ENCODE data around the gene BORCS6. TPM values are rescaled to one million over a fixed set of nuclear protein-coding genes. Genes with fewer than 3 reads are reported as not detected.

The BORCS6 gene
- total and polyA plus RNA-seq, 2 of the 13 experiments (the other 11 are each of a cell fraction or from before 2014, with no cell fraction given) = 2.0 to 5.1 TPM

- TF ChIP-seq ZNF816 (CRISPR knock-in tag; IDR thresholded peaks at IDR 0.05; ENCODE audit: borderline replicate concordance) (peak; percentile 88; the same call in 1 of the 2 replicates), ZSCAN25 (CRISPR knock-in tag; IDR thresholded peaks at IDR 0.05) (no peak), SALL2 (CRISPR knock-in tag; IDR thresholded peaks at IDR 0.05) (no peak; the same call in 1 of the 2 replicates), DRAP1 (CRISPR knock-in tag; IDR thresholded peaks at IDR 0.05) (0 out of 2 replicates have a peak, but pooled peaks have one; percentile 48), ZSCAN9 (CRISPR knock-in tag; IDR thresholded peaks at IDR 0.05; ENCODE audit: borderline replicate concordance) (0 out of 2 replicates have a peak, but pooled peaks have one; percentile 38), SPEN (CRISPR knock-in tag; IDR thresholded peaks at IDR 0.05; ENCODE audit: low read depth) (0 out of 2 replicates have a peak, but pooled peaks have one; percentile 27), SMYD3 (CRISPR knock-in tag; IDR thresholded peaks at IDR 0.05) (peak; percentile 72), TEF (CRISPR knock-in tag; IDR thresholded peaks at IDR 0.05) (no peak), PRDM4 (CRISPR knock-in tag; IDR thresholded peaks at IDR 0.05; ENCODE audit: borderline replicate concordance) (0 out of 2 replicates have a peak, but pooled peaks have one; percentile 53), HNF4G (IDR thresholded peaks at IDR 0.05; ENCODE audit: borderline replicate concordance, low read depth, low read length) (0 out of 2 replicates have a peak, but pooled peaks have one; percentile 51), HNF4G (CRISPR knock-in tag; IDR thresholded peaks at IDR 0.05; ENCODE audit: borderline replicate concordance, low read depth) (no peak), PRDM10 (CRISPR knock-in tag; IDR thresholded peaks at IDR 0.05; ENCODE audit: low read depth) (peak; percentile 41; the same call in 1 of the 2 replicates), RAD51 (IDR thresholded peaks at IDR 0.05; ENCODE audit: borderline replicate concordance) (no peak), RBM22 (optimal IDR thresholded peaks at IDR 0.05; ENCODE audit: low read length) (peak; percentile 98), ZBTB39 (CRISPR knock-in tag; IDR thresholded peaks at IDR 0.05) (peak; percentile 72; the same call in 1 of the 2 replicates), ETS1 (CRISPR knock-in tag; IDR thresholded peaks at IDR 0.05) (no peak), ZNF430 (CRISPR knock-in tag; IDR thresholded peaks at IDR 0.05) (no peak)
These were observed 31.0 kb upstream of the BORCS6 start (continued) for GRCh38 chr17:8220783-8221662.

Measured in HepG2 (cell line).